ENCODE data around the gene SETBP1.

- no peak for TF ChIP-seq EGR1 (IDR thresholded peaks at IDR 0.05; ENCODE audit: low read depth)
- no peak for TF ChIP-seq CTCF (IDR thresholded peaks at IDR 0.05 in 2 of 3, conservative IDR thresholded peaks at IDR 0.05 in 1 of 3; ENCODE audit: borderline replicate concordance in 1 of 3, insufficient read depth in 1 of 3, low read depth in 2 of 3, low read length in 2 of 3)
- TF ChIP-seq JUND (IDR thresholded peaks at IDR 0.05) = no peak
- TF ChIP-seq POLR2A (IDR thresholded peaks at IDR 0.05; ENCODE audit: borderline replicate concordance, extremely low read depth, insufficient read depth, insufficient read length) = no peak
Measured at GRCh38 chr18:44899832-44900231, 219.1 kb downstream of the SETBP1 start.
